SKM-1 (cell line): ENCODE data around the gene SLCO4A1.

Experiments
- DNase-seq: peaks from one replicate; lab custom pipeline; 2025; ENCODE audit not compliant: unreplicated experiment; lab: John Stamatoyannopoulos, UW

SLCO4A1 gene

DNA sequence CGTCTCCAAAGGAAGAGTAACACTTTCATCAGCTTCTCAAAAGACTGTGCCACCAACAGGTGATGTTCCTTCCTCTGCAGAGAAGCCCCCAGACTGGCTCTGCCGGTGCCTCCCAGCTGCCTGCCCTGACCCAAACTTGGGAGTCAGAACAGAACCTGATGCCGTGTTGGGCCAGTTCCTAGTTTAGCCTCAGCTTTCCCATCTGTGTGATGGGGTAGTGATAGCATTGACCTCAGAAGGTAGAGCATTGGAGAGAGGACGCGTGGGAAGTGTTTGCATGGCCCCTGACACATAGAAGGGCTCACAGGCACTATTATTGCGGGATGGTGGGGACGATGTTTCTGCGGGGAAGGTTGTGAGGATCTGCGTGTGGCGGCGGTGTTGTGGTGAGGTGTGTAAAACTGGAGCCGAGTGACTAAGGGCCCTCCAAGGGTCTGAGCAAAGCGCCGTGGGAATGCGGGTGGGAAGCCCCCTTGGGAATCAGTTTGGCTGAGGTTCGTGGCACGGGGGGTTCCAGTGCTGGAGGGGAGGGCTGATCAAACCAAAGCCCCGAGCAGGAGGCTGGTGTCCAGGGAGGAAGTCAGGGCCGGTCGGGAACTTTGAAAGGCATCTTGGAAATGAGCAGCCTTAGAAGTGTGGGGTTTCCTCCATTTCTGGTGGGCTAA is 68.0 kb downstream of the SLCO4A1 start:
- no peak for DNase-seq

DNA sequence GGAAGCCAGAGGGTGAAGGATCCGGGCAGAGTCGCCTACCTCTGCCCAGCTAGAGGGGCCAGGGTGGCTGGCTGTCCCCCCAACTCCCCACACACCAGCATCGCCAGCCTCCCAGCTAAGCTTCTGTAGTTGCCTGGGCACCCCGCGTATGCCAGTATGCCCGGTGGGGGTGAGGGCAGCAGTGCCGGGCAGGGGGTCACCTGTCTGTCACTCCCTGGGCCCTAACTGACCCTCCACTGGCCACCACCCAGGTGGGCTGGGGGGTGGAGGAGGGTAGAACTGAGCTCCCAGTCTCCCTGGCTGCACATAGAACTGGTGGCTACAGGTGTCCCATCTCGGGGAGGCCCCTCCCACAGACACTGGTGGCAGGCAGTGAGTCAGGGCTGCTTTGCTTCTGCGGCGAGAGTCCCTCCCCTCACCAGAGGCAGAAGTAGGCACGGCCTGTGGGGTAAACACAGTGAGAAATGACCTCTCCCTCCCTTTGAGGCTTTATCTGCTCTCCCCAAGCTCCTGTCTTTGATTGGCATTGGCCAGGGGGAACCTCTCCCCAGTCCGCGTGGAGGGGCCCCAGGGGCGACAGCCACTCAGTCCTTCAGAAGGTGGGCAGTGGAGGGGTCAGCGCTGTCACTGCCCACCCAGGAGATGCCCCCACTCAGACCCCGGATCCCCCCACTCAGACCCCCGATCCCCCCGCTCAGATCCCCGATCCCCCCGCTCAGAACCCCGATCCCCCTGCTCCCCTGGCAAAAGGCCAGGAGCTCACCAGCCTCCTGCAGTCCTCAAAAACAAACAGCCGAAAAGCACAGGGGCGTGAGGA is 68.8 kb downstream of the SLCO4A1 start:
- DNase-seq: no peak

DNA sequence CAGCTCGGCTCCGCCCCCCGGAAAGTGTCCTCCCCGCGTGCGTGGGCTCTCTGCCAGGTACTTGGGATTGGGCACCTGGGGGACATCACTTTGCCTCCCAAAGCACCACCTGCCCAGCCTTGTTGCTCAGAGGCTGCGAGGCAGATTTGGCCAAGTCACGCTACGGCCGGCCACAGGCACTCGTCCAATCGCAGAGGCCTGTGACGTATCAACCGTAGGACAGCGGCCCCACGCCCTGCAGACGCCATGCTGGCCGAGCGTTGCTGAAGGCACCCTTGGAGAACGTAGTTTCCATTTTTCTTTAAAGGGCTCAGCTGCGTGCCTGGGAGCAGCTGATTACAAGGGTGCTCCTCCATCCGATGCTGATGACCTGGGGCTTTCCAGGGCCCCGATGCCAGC is 69.4 kb downstream of the SLCO4A1 start:
- no peak for DNase-seq

DNA sequence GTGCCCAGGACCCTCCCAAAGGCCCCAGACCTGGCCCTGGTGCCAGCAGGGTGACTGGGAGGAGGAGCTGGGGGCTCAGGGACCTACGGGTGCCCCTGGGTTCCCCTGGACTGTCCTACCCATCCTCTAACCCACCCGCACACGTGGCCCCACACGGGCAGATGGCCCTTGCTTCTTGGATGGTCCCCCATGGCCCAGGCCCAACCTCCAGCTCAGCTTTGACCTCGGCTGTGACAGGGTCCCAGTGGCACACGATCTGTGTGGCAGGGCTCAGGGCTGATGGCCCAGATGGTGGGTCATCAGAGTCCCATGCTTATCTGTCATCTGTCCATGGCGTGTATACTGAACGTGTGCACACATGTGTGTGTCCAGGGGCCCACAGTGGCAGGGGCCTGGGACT is 70.3 kb downstream of the SLCO4A1 start:
- DNase-seq: no peak

DNA sequence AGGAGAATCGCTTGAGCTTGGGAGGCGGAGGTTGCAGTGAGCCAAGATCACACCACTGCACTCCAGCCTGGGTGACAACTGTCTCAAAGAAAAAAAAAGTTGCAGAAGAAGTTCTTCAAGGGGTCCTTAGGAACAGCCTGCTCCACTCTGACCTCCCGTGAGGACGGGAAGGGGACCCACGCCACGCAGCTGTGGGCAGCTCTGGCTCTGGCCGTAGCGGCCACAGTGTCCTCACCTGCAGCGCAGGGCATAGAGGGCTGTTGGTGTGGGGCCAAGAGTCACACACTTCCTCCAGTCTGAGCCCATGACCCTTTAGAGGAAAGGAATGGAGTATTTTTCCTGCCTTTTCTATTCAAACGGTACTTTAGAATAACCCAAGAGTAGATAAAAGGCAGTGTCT is 71.7 kb downstream of the SLCO4A1 start:
- DNase-seq: no peak

DNA sequence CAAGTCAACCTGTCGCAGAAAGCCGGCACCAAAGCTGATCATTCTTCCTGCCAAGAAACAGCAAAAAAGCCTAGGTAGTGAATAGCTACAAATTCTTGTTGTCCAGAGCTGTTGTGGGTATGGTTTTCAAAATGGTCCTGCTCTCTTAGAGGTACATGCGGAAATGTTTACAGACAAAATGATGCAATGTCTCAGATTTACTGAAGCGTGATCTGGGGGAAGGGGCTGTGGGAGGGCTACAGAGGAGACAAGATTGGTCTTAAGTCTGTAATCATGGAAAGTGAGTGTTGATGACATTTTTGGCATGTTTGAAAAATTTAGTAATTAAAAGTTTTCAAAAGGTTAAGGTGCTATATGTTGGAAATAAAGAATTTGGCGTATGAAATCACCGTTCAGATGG is 72.5 kb downstream of the SLCO4A1 start:
- DNase-seq: no peak

DNA sequence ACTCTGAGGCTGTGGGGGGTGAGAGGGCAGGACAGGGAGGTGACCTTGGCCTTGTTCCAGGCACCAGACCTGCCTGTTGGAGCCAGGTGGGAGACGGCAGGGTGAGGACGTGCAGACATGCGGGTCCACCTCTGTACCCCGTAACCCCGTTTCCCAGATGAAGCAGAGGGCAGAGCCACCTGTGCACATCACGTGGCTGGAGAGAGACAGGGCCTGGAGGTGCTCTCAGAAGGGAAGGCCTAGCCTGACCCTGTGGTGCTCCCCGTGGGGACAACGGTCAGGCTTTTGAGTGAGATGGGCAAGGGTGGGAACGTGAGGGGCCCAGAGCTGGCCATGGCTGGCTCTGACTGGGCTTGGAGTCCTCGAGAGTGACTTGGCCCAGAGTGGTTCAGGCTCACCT is 72.9 kb downstream of the SLCO4A1 start:
- no peak for DNase-seq

DNA sequence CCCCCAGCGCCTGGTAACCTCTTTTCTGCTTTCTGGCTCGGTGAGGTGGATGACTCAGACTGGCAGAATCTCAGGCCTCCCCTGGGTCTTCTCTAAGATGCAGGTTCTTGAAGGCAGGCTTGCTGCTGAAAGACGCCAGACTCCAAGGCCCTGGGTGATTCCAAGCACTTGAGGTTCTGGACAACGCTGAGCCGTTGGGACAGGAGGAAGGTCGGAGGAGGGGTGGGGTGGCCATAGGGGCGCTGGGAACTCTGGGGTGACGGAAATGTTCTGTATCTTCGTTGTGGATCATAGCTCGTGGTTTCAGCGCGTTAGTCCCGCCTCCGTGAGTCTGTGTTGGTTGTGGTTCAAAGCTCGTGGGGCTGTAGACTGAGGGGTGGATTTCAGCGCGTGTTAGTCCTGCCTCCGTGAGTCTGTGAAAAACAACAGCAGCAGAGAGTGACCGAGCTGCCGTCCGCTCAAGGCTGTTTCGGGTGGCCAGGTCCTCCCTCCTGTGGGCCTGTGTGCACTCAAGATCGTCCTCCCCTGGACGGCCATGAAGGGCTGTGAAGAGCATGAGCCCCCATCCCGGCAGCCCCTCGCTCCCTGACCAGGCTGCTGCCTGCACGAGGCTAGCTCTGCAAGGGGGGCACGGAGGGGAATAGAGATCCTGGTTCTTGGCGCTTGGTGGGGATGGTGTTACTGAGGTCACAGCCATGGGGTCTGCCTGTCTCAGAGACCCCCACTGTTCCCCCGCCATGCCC is 74.1 kb downstream of the SLCO4A1 start:
- no peak for DNase-seq

DNA sequence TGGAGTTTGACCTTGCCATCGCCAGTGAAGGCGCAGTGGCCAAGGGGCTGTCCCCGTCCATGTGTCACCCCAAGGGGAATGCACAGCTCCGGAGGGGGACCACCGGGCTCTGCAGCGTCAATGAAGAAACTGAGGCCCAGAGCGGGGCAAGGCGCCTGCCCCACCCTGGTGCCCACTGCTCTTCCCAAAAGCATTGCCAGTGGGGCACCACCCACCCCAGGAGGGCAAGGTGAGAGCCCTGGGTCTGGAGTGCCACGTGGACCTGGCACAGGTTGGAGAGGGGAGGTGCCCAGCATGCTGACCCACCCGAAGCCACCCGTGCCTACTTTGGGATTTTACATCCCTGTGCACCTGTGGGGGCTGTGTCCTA is 74.6 kb downstream of the SLCO4A1 start:
- no peak for DNase-seq

DNA sequence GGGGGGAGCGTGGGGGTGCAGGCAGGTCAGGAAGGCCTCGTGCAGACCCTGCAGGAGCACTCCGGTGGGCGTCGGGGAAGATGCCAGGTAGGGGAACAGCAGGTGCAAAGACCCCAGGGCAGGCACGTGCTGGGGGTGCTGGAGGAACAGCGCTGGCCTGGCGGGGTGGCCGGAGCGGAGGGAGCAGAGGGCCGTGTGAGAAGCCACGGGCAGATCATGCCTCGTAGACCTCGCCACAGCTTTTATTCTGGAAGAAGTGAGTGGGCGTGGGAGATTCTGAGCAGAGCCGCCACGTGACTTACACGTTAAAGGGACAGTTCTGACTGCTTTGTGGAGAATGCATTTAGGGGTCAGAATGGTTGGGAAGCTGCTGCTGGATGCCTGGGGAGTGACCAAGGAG is 75.6 kb downstream of the SLCO4A1 start:
- DNase-seq: no peak

DNA sequence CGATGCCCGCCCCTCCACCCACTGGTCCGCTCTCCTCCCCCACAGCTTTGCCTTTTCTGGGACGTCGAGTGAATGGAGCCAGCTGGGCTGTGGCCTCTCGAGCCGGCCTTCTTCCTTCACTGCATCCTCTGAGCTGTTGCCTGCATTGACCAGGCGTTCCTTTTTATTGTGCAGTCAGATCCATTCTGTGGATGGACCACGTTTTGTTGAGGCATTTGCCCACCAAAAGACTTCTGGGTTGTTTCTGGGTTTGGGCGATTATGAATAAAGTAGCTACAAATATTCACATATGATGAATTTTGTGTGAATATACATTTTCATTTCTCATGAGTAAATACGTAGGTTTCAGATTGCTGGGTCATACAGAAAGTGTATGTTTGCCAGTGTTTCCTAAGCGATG is 76.2 kb downstream of the SLCO4A1 start:
- DNase-seq: no peak

DNA sequence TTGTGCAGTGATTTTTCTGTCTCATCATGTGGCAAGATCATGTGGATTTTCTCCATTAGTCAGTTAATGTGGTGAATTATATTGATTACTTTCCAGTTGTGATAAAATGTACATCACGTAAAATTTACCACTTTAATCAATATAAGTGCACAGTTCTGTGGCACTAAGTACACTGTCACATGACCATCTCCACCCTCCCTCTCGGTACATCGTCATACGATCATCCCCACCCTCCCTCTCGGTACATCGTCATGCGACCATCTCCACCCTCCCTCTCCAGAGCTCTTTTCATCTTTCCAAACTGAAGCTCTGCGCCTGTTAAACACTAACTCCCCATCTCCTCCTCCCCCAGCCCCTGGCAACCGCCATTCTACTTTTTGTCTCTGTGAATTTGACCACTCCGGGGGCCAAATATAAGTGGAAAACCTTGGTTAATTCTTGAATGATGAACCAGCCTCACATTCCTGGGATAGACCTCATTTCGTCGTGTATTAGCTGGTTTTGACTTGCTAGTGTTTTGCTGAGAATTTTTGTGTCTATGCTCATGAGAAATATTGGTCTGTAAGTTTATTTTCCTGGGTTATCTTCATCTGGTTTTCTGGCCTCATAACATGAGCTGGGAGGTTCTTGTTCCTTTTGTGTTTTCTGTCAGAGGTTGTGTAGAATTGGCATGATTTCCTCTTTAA is 77.1 kb downstream of the SLCO4A1 start:
- no peak for DNase-seq
